Mucosa of rectum (tissue), 2 donors: ENCODE measurements around the gene ZNF607.
"Not testable (repeated sequence)": the region's sequence is repeated elsewhere in the genome, so short reads cannot be mapped to it uniquely, and the experiment has no call there.

Experiments
- H3K27ac ChIP-seq, 2 donors: one replicate each; pipeline ENCODE4 v1.7.0; 2013; ENCODE audit warnings: inconsistent platforms in 2 of 2, low read depth in 2 of 2, low read length in 2 of 2
- H3K27me3 ChIP-seq, 2 donors: one replicate each; pipeline ENCODE4 v1.7.0; 2013; ENCODE audit warnings: low read length in 2 of 2; ENCODE audit not compliant: control insufficient read depth in 2 of 2, insufficient read depth in 2 of 2
- H3K36me3 ChIP-seq, 2 donors: one replicate each; pipeline ENCODE4 v1.7.0; 2013; ENCODE audit warnings: low read length in 2 of 2; ENCODE audit not compliant: control insufficient read depth in 2 of 2, insufficient read depth in 2 of 2
- H3K4me1 ChIP-seq, 2 donors: one replicate each; pipeline ENCODE4 v1.7.0; 2013; ENCODE audit warnings: low read length in 2 of 2, mild to moderate bottlenecking in 1 of 2; ENCODE audit not compliant: control insufficient read depth in 2 of 2, insufficient read depth in 2 of 2
- H3K4me3 ChIP-seq, 2 donors: one replicate each; pipeline ENCODE4 v1.7.0; 2013; ENCODE audit warnings: low read length in 2 of 2
- H3K9ac ChIP-seq, 2 donors: one replicate each; pipeline ENCODE4 v1.7.0; 2013; ENCODE audit warnings: low read length in 2 of 2, low read depth in 1 of 2, mild to moderate bottlenecking in 1 of 2
- H3K9me3 ChIP-seq, 2 donors: one replicate each; pipeline ENCODE4 v1.7.0; 2013; ENCODE audit warnings: low read length in 2 of 2; ENCODE audit not compliant: control insufficient read depth in 2 of 2
- donor health status: healthy.
- donor health status: Normal muscosa, but diverticular disease.

The ZNF607 gene

DNA sequence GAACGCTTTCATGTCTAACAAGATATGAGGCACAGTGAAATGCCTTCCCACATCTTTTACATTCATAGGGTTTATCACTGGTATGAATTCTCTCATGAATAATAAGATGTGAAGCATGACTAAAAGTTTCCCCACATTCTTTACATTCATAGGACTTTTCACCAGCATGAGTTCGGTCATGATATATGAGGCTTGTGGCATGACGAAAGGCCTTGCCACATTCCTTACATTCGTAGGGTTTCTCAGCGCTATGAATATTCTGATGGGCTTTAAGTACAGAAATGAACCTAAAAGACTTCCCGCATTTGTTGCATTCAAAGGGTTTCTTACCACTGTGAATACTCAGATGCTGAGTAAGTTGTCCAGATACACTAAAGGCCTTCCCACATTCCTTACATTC, 21.3 kb downstream of the ZNF607 start:
- peaks cover 12 to 20% of the 10 kb centered on the region in 2 donors for H3K36me3 ChIP-seq
- no peaks in the 10 kb centered on the region for H3K4me1 ChIP-seq
- no peak overlapping the region for H3K27ac ChIP-seq
- peaks cover 0 to 3% of the 10 kb centered on the region in 2 donors for H3K9me3 ChIP-seq
- H3K9ac ChIP-seq: no peak overlapping the region
- H3K27me3 ChIP-seq: no peaks in the 10 kb centered on the region
- no peak overlapping the region for H3K4me3 ChIP-seq

DNA sequence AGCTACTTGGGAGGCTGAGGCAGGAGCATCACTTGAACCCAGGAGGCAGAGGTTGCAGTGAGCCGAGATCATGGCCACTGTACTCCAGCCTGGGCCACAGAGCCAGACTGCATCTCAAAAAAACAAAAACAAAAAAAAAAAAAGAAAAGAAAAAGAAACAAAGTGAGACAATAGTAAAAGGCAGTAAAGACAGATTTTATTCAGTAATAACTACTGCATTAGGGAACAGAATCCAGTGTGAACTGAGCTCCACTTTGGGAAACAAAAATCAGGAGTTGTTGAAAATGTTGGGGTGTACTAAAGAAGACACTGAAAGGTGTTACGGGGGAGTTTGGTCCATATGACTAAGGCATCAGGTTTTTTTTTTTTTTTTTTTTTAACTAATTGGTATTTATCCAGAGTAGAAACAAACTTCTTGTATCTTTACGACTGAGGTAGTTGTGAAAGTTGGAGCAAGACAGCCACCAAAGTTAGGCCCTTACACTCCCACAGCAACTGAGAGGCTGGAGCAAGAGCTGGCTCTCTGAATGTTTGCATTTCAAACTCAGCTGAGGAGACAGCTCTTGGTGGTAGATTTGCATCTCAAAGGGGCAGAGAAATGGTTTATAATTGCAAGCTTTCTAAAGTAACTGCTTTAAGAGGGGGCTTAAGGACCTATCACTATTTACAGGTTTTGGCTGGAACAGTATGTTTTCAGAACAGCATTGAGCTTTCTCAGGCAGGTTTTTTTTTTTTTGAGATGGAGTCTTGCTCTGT, 24.2 kb downstream of the ZNF607 start:
- H3K9ac ChIP-seq: no peak overlapping the region
- H3K4me3 ChIP-seq: no peak overlapping the region
- no peaks in the 10 kb centered on the region for H3K27me3 ChIP-seq
- H3K4me1 ChIP-seq: no peaks in the 10 kb centered on the region
- peaks cover 12 to 20% of the 10 kb centered on the region in 2 donors for H3K36me3 ChIP-seq
- H3K9me3 ChIP-seq: peaks cover 0 to 3% of the 10 kb centered on the region in 2 donors
- no peak overlapping the region for H3K27ac ChIP-seq

DNA sequence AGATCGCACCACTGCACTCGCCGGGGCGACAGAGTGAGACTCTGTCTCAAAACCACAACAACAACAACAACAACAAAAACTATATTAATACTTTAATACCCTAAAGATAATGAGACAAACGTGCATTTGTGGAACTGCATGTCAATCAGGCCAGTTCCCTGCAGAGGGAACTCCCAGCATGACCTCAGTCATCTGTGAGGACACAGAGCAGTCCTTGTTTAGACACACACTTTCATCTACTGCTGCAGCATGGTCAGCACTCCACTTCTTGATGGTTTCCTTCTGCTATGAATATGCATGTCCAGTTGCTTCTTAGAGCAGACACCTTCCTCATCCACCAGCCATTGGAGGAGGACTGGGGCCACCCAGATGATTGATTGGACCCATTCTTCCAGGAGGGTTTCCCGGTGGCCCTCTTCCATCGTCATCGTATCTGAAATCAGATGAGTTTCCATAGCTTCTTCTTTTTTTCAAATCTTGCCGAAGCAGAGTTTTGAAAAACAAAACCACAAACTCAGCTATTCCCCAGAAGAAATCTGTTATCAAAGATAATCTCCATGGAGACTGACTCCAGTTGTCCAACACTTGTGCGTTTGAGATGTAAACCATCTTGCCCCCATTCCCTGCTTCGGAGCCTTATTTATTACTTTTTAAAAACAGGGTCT, 26.5 kb downstream of the ZNF607 start:
- Histone ChIP-seq H3K27me3 (no peaks in the 10 kb centered on the region), H3K4me1 (no peaks in the 10 kb centered on the region), H3K27ac (no peak overlapping the region), H3K9me3 (peaks cover 0 to 3% of the 10 kb centered on the region in 2 donors), H3K9ac (no peak overlapping the region), H3K4me3 (no peak overlapping the region), H3K36me3 (peaks cover 4 to 7% of the 10 kb centered on the region in 2 donors)

DNA sequence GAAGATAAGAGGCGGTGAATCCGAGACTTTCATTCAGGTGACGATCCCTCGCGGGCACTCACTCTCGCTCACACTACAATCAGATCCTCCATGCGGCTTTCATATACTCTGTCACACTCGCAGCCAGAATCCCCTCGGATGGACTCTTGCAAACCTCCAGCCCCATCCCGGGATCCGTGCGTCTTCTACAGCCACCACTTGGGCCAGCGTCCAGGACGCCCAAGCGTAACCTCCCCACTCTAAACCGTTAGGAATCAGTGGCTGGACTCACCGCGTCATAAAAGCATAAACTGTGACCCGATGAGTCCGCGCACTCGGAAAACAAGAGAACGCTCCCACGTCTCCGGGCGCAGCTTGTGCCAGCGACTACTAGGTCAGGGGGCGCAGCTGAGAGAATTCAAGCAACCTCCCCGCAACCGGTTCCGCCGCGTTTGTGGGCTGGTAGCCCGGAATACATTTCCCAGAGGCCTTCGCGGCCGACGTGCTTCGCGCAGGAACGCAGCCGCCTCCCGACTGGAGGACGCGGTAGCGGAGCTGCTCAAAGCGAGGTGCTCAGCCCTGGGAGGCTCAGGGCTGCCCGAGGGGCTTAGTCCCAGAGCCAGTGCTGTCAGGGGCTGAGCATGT, 27.6 kb downstream of the ZNF607 start:
- Histone ChIP-seq H3K36me3 (peaks cover 0 to 6% of the 10 kb centered on the region in 2 donors), H3K27me3 (no peaks in the 10 kb centered on the region), H3K27ac (peak overlapping the region; percentile 57 to 67), H3K9me3 (peaks cover 0 to 3% of the 10 kb centered on the region in 2 donors), H3K9ac (peak overlapping the region; percentile 61 to 81), H3K4me1 (no peaks in the 10 kb centered on the region), H3K4me3 (peak overlapping the region; percentile 65 to 88)

DNA sequence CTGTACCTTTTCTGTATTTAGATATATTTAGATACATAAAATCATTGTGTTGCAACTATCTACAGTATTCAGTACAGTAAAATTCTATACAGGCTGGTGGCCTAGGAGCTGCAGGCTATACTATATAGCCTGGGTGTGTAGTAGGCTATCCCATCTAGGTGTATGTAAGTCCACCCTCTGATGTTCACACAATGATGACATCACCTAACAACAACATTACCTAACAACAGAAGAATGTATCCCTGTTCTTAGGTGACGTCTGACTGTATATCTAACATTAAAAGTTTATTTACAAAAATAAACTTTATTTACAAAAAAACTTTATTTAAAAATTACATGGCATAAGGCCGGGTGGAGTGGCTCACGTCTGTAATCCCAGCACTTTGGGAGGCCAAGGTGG, 36.0 kb downstream of the ZNF607 start:
- Histone ChIP-seq H3K9me3 (peaks cover 2 to 7% of the 10 kb centered on the region in 2 donors), H3K27ac (no peak overlapping the region), H3K27me3 (no peaks in the 10 kb centered on the region), H3K4me1 (no peaks in the 10 kb centered on the region), H3K36me3 (no peaks in the 10 kb centered on the region), H3K4me3 (no peak overlapping the region), H3K9ac (no peak overlapping the region)

DNA sequence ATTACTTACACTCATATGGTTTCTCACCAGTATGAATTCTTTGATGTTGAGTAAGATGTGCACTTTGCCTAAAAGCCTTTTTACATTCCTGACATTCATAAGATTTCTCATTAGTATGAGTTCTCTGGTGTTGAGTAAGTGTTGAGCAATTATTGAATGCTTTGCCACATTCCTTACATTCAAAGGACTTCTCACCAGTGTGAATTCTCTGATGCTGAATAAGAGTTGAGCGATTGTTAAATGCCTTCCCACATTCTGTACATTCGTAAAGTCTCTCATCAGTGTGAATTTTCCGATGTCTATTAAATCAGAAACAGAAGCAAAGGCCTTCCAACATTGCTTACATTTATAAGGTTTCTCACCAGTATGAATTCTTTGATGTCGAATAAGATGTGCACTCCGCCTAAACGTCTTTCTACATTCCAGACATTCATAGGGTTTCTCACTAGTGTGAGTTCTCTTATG, 50.1 kb downstream of the ZNF607 start:
- H3K9ac ChIP-seq: no peak overlapping the region
- no peak overlapping the region for H3K4me3 ChIP-seq
- H3K27me3 ChIP-seq: no peaks in the 10 kb centered on the region
- H3K9me3 ChIP-seq: peaks cover 25 to 28% of the 10 kb centered on the region in 2 donors
- H3K4me1 ChIP-seq: no peaks in the 10 kb centered on the region
- no peak overlapping the region for H3K27ac ChIP-seq
- H3K36me3 ChIP-seq: no peaks in the 10 kb centered on the region

DNA sequence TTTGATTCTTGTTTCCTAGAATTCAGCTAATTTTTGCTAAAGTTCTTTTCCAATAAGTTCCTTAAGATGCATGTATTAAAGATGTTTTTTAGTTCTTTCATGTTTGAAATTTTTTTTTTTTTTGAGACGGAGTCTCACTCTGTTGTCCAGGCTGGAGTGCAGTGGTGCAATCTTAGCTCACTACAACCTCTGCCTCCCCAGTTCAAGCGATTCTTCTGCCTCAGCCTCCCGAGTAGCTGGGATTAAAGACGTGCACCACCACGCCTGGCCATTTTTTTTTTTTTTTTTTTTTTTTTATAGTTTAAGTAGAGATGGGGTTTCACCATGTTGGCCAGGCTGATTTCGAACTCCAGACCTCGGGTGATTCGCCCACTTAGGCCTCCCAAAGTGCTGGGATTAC, 62.4 kb downstream of the ZNF607 start:
- H3K9ac ChIP-seq, H3K27ac ChIP-seq, H3K27me3 ChIP-seq, H3K4me3 ChIP-seq, H3K9me3 ChIP-seq, H3K36me3 ChIP-seq: not testable (repeated sequence)
- H3K4me1 ChIP-seq: peaks cover 7 to 17% of the 10 kb centered on the region in 2 donors

DNA sequence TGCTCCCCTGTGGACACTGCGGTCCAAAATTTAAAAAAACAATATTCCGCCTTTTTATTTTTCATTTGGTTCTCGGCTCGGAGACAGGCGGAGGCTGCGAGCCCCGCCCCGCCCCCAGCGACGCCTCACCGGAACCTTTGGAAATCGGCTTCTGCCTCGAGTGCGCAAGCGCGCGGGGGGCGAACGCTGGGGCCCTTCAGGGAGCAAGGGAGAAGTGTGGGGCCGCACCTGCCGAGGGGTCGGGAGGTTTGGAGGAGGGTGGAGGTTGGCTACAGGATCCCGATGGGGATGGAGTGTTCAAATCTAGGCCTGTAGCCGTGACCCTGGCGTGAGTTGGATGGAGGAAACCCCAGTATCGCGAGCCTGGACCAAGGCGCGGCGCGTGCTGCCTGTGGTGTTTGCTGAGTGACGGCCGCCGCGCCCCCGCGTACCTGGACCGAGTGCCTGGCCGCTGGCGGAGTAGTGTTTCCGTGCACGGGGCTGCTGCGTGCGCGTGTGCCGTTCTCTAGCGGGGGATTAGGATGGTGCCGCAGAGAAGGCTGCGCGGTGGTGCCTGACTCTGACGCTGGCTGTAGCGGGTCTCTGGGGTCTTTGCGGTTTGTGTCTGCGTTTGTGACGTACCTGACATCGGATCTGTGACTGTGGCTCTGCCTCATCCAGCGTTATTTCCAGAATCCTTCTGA, 63.7 kb downstream of the ZNF607 start:
- Histone ChIP-seq H3K27me3 (no peaks in the 10 kb centered on the region), H3K4me1 (peaks cover 7 to 17% of the 10 kb centered on the region in 2 donors), H3K9ac (peak overlapping the region; percentile 65 to 83), H3K36me3 (no peaks in the 10 kb centered on the region), H3K9me3 (no peaks in the 10 kb centered on the region), H3K4me3 (peak overlapping the region; percentile 66 to 82), H3K27ac (peak overlapping the region; percentile 86 to 90)

DNA sequence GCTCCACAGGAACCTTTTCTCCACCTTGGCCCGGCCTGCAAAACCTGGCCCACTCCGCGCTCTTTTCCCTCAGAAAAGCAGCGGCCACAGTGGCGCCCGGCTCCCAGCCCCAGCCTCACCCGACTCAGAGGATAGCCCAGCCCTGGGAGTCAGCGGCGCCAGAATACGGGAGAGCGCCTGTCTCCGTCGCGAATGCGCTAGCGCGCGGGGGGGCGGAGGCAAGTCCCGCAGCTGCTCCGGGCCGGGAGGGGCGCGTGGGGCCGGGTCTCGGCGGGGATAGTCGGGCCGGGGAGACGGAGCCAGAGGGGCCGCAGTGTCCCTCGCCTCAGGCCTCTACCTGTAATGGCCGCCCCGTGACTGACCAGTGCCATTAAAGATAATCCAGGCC, 64.3 kb downstream of the ZNF607 start, which contains the start of gene ZFP30:
Gene ZFP30 (minus strand): TSS at position 165 of the 388 bp plus-strand sequence. CDS start 7,643 bp downstream, outside the sequence.
- H3K4me3 ChIP-seq: peak within 1 kb of the TSS; percentile 66 to 82
- peaks cover 7 to 17% of the 10 kb centered on the region in 2 donors for H3K4me1 ChIP-seq
- H3K27me3 ChIP-seq: no peaks in the 10 kb centered on the region
- H3K9me3 ChIP-seq: no peaks in the 10 kb centered on the region
- peak within 1 kb of the TSS; percentile 86 to 90 for H3K27ac ChIP-seq
- no peaks in the 10 kb centered on the region for H3K36me3 ChIP-seq
- peak within 1 kb of the TSS; percentile 65 to 83 for H3K9ac ChIP-seq
